ELR (cell line): Measurements from ENCODE around the gene PDZRN4.
"Not testable (repeated sequence)": the region's sequence is repeated elsewhere in the genome, so short reads cannot be mapped to it uniquely, and the experiment has no call there.

Experiments
- DNase-seq: peaks from one replicate; pipeline ENCODE4 v3.0.0-alpha.2; 2015; ENCODE audit warnings: low read depth

Gene PDZRN4

GRCh38 chr12:41566703-41567102 lies 378.6 kb downstream of the PDZRN4 start:
- DNase-seq, result no peak

DNA sequence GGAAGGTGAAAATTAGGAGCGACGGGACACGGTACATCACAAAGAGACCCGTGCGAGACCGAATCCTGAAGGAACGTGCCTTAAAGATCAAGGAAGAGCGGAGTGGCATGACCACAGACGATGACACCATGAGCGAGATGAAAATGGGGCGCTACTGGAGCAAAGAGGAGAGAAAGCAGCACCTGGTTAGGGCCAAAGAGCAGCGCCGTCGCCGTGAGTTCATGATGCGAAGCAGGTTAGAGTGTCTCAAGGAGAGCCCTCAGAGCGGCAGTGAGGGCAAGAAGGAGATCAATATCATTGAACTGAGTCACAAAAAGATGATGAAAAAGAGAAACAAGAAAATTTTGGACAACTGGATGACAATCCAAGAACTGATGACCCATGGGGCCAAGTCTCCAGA lies 385.3 kb downstream of the PDZRN4 start:
- no peak for DNase-seq

DNA sequence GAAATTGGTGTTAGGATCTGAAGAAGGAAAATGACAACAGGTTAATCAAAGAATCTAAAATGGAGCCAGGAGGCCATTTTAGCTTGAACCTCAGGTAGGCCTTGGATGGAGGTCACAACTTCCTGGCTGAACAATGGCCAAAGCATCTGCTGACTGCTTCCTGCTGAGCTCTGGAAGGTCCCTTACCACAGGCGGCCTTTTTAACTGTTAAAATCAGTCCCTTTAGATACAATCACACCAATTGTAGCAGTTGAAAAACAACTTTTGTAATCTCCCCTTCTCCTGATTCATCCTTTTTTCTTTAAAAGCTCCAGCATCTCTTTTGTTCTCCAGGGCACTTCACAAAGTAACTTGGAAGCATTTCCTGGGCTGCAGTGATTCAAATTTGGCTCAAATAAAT lies 388.8 kb downstream of the PDZRN4 start:
- no peak for DNase-seq

GRCh38 chr12:41577995-41578394 lies 389.9 kb downstream of the PDZRN4 start:
- DNase-seq, result no peak

DNA sequence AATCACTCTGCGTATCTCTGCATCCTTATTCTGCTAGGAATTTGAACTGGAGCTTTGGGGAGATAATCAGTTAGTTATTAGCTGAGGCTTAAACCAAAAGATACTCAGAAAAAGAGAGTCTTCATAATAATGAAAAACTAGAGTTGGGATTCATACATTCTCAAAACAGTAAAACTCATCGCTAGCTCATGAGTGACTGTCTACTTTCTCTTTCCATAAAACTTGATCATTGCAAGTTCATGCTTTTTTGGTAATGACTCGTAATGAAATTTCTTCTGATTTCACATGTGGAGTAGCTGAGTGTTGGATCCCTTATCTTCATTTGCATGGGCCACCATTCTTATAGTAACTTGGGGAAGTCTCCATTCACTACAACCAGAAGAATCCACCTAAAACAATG lies 397.7 kb downstream of the PDZRN4 start:
- DNase-seq, result no peak

DNA sequence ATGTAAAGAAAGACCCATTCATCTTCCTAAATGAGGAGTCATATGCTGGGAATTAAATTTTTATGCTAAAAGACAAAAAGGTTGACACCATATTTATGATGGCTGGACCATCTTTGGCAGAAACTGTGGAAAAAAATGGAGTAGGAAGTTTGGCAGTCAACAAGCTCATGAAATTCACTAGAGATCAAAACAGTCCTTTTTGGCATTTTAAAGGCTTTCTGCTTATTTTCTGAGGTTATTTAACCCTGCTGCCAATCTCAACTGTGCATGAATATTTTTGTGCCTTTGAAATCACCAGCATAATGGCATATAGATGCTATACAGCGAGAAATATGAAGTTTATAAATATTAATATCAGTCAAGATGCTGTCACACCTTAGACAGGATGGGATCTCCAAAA lies 399.5 kb downstream of the PDZRN4 start:
- no peak for DNase-seq

- no peak for DNase-seq
These were observed 401.8 kb downstream of the PDZRN4 start for GRCh38 chr12:41589878-41590277.

GRCh38 chr12:41596190-41596589 lies 408.1 kb downstream of the PDZRN4 start:
- no peak for DNase-seq

GRCh38 chr12:41604830-41605229 lies 416.7 kb downstream of the PDZRN4 start:
- no peak for DNase-seq

DNA sequence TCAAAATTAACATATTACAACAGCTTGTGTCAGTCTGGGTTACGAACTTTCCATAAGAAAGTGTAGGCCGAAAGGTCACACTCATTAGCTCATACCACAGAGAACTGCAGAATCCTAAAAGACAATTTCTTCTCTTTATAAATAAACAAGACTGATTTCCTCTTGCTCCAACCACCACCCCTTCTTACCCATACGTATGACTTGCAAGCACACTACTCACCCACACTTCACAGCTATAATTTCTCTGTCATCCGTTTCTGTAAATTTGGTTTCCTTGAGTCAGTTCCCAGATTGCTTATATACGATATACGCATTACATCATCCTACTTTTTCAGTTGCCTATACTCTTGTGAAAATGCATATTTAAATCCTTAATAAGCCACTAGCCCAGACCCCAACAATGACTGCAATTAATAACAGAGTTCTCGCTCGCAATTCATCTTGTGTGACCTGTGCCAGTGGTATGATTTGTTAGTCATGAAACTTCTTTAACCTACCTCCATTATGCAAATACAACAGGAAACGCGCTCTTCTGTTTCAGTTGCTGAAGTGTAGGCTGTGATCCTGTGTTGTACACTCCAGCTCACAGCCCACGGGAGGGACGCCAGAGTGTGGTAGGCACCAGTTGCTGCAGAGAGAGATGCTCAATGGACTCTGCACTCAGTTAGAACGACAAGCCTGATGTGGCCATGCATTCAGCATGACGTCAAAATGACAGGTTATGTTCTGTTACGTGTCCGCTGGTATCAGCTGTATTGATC lies 417.6 kb downstream of the PDZRN4 start:
- DNase-seq, result no peak

GRCh38 chr12:41606468-41607445 lies 418.6 kb downstream of the PDZRN4 start:
- no peak for DNase-seq

- no peak for DNase-seq
These were observed 424.9 kb downstream of the PDZRN4 start for GRCh38 chr12:41612892-41613557.

- not testable (repeated sequence) for DNase-seq
These were observed 427.1 kb downstream of the PDZRN4 start for GRCh38 chr12:41615174-41615573.

DNA sequence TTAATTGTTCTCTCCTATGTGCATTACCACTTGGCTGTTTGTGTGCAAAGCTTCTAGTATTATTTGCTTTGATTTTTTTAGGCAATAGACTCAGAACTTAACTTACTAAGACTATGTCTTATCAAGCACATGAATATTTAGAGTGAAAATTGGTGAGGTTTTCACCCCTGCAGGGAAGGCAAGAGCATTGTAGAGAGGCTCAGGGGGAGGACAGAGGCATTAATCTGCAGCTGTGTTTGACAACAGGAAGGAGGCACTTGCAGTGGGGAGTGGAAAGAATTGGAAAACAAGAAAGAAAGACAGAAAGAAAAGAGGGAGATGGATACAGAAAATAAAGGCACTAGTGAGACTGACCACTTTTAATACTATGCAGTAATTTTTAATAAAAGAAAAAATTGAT lies 431.6 kb downstream of the PDZRN4 start:
- DNase-seq, result no peak

GRCh38 chr12:41621291-41621690 lies 433.2 kb downstream of the PDZRN4 start:
- DNase-seq, result no peak
